Measurements from ENCODE around the gene NDNF. TPM values are rescaled to one million over a fixed set of nuclear protein-coding genes. Genes with fewer than 3 reads are reported as not detected.

Gene NDNF
- total RNA-seq, 1 donor from 2014 or later = 201 TPM

GRCh38 chr4:121108557-121108956 is 36.2 kb upstream of the NDNF start:
- TF ChIP-seq CTCF (IDR thresholded peaks at IDR 0.05) = no peak
- intact Hi-C loops (cut with DNase I) = no loop called here
- Histone ChIP-seq H3K4me3 (no peak overlapping the region), H3K9me3 (no peaks in the 10 kb centered on the region), H3K4me1 (no peaks in the 10 kb centered on the region), H3K36me3 (no peaks in the 10 kb centered on the region), H3K27me3 (no peaks in the 10 kb centered on the region), H3K27ac (no peak overlapping the region)
- no peak for DNase-seq
- ATAC-seq = no peak

- H3K27me3 ChIP-seq = no peaks in the 10 kb centered on the region
- DNase-seq = no peak
- intact Hi-C loops (cut with DNase I) = no loop called here
- no peaks in the 10 kb centered on the region for H3K9me3 ChIP-seq
- H3K27ac ChIP-seq = no peak overlapping the region
- no peak for TF ChIP-seq CTCF (IDR thresholded peaks at IDR 0.05)
- no peak overlapping the region for H3K4me3 ChIP-seq
- H3K4me1 ChIP-seq = no peaks in the 10 kb centered on the region
- H3K36me3 ChIP-seq = no peaks in the 10 kb centered on the region
- no peak for ATAC-seq
These were observed 35.2 kb upstream of the NDNF start for GRCh38 chr4:121107507-121107906.

GRCh38 chr4:121100093-121100775 is 27.9 kb upstream of the NDNF start:
- no peaks in the 10 kb centered on the region for H3K27me3 ChIP-seq
- TF ChIP-seq CTCF (IDR thresholded peaks at IDR 0.05) = no peak
- H3K36me3 ChIP-seq = no peaks in the 10 kb centered on the region
- H3K4me3 ChIP-seq = no peak overlapping the region
- H3K9me3 ChIP-seq = no peaks in the 10 kb centered on the region
- no peak overlapping the region for H3K27ac ChIP-seq
- no peaks in the 10 kb centered on the region for H3K4me1 ChIP-seq
- intact Hi-C loops (cut with DNase I) = no loop called here
- ATAC-seq = no peak
- no peak for DNase-seq

GRCh38 chr4:121098266-121098665 is 25.9 kb upstream of the NDNF start:
- no peaks in the 10 kb centered on the region for H3K4me1 ChIP-seq

GRCh38 chr4:121096629-121097028 is 24.3 kb upstream of the NDNF start:
- no peaks in the 10 kb centered on the region for H3K4me1 ChIP-seq
- intact Hi-C loops (cut with DNase I) = no loop called here
- TF ChIP-seq CTCF (IDR thresholded peaks at IDR 0.05) = peak; percentile 68
- no peak for DNase-seq
- no peaks in the 10 kb centered on the region for H3K27me3 ChIP-seq
- ATAC-seq = peak; percentile 38
- H3K9me3 ChIP-seq = no peaks in the 10 kb centered on the region
- no peak overlapping the region for H3K27ac ChIP-seq
- no peak overlapping the region for H3K4me3 ChIP-seq
- no peaks in the 10 kb centered on the region for H3K36me3 ChIP-seq

More at GRCh38 chr4:121098266-121098665, 25.9 kb upstream of the NDNF start:
- intact Hi-C loops (cut with DNase I) = no loop called here
- Histone ChIP-seq H3K4me3 (no peak overlapping the region), H3K9me3 (no peaks in the 10 kb centered on the region), H3K27ac (no peak overlapping the region), H3K27me3 (no peaks in the 10 kb centered on the region), H3K36me3 (no peaks in the 10 kb centered on the region)
- TF ChIP-seq CTCF (IDR thresholded peaks at IDR 0.05) = no peak
- DNase-seq (no peak), ATAC-seq (no peak)

- TF ChIP-seq CTCF (IDR thresholded peaks at IDR 0.05) = no peak
- H3K27ac ChIP-seq = no peak overlapping the region
- DNase-seq = no peak
- no peaks in the 10 kb centered on the region for H3K9me3 ChIP-seq
- no peaks in the 10 kb centered on the region for H3K27me3 ChIP-seq
- no peak for ATAC-seq
- H3K4me1 ChIP-seq = no peaks in the 10 kb centered on the region
- no peaks in the 10 kb centered on the region for H3K36me3 ChIP-seq
- intact Hi-C loops (cut with DNase I) = no loop called here
- no peak overlapping the region for H3K4me3 ChIP-seq
These were observed 23.9 kb upstream of the NDNF start for GRCh38 chr4:121096191-121096590.
